Memory B cell (primary cell): ENCODE results near the gene PLEKHB1.

Experiments
- ATAC-seq: fragments of 150-1000 bp; cut with Tn5 transposase; 2 replicates; pipeline ENCODE4 v1.10.0; 2021; ENCODE audit warnings: low read depth, mild to moderate bottlenecking, moderate library complexity
- DNase-seq, 2 donors: peaks; one replicate each; pipeline ENCODE4 v3.0.0; 2022; ENCODE audit warnings: low spot score in 2 of 2
- H3K27ac Mint-ChIP-seq: one replicate; pipeline ENCODE4 v1.8.0; 2022; ENCODE audit warnings: mild to moderate bottlenecking, moderate library complexity, mixed read lengths
- H3K27me3 Mint-ChIP-seq: one replicate; pipeline ENCODE4 v1.8.0; 2022; ENCODE audit warnings: mixed read lengths
- H3K36me3 Mint-ChIP-seq: one replicate; pipeline ENCODE4 v1.8.0; 2022; ENCODE audit warnings: mild to moderate bottlenecking, mixed read lengths
- H3K4me1 Mint-ChIP-seq: one replicate; pipeline ENCODE4 v1.8.0; 2022; ENCODE audit warnings: mixed read lengths
- H3K4me3 Mint-ChIP-seq: one replicate; pipeline ENCODE4 v1.8.0; 2022; ENCODE audit warnings: mild to moderate bottlenecking, moderate library complexity, mixed read lengths
- H3K9me3 Mint-ChIP-seq: one replicate; pipeline ENCODE4 v1.8.0; 2022; ENCODE audit warnings: mixed read lengths

The PLEKHB1 gene

DNA sequence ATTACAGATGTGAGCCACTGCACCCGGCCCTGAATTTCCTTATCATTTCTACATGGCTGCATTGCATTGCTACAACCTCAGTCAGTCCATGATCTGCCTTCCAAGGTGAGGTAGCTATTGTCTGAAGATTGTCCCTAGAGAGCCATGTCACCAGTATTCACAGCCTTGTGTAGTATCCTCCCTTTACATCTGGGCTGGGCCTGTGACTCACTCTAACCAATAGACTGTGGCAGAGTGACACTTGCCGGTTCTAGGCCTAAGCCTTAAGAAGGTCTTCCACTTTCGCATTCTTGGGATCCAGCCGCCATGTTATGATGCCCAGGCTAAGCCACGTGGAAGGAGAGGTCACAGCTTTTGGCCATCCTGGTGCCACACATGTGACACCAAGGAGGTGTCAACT is 10.1 kb upstream of the PLEKHB1 start:
- H3K4me1 Mint-ChIP-seq, result no peaks in the 10 kb centered on the region
- H3K36me3 Mint-ChIP-seq, result no peaks in the 10 kb centered on the region
- no peak overlapping the region for H3K4me3 Mint-ChIP-seq
- peaks cover 4% of the 10 kb centered on the region for H3K27me3 Mint-ChIP-seq
- H3K27ac Mint-ChIP-seq, result no peak overlapping the region
- no peaks in the 10 kb centered on the region for H3K9me3 Mint-ChIP-seq
- ATAC-seq (no peak), DNase-seq (no peak)

DNA sequence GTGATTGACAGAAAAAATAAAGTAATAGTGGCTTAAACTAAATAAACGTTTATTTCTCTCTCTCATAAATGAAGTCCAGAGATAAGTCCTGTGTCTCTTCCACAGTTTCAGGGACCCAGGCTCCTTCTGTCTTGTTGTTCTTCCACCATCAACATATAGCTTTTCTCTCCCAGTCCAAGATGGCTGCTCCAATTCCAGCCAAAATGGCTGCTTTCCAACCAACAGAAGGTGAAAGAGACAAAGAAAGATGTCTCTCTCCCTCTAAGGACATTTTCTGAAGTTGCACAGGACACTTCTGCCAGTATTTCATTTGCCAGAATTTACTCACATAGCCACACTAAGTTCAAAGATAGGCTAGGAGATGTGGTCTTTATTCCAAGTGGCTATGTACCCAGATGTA is 9.4 kb upstream of the PLEKHB1 start:
- DNase-seq (no peak), ATAC-seq (no peak)
- Mint-ChIP-seq H3K27me3 (peaks cover 4% of the 10 kb centered on the region), H3K4me1 (no peaks in the 10 kb centered on the region), H3K4me3 (no peak overlapping the region), H3K36me3 (no peaks in the 10 kb centered on the region), H3K27ac (no peak overlapping the region), H3K9me3 (no peaks in the 10 kb centered on the region)

DNA sequence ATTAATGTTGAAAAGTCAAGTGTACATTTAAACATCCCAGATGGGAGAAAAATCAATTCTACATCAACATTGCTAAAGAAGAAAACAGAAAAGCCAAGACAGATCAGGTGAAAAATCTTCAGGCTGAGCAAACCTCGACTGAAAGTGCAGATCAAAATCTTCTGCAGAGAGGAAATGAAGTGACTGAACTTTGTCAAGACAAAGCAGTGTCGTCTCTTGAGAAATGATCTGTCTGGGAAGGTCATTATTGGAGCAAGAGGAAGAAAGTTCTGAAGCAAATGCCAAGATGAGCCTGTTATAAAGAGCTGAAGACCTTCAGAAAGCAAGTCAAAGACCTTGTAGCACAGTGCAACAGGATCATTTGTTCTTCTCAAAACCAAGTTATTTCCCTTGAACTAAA is 5.8 kb upstream of the PLEKHB1 start:
- Mint-ChIP-seq H3K4me1 (peaks cover 4% of the 10 kb centered on the region), H3K36me3 (no peaks in the 10 kb centered on the region), H3K9me3 (no peaks in the 10 kb centered on the region), H3K27ac (no peak overlapping the region), H3K27me3 (peaks cover 4% of the 10 kb centered on the region), H3K4me3 (no peak overlapping the region)
- ATAC-seq, result no peak
- no peak for DNase-seq

GRCh38 chr11:73641668-73642067 is 4.7 kb upstream of the PLEKHB1 start:
- Mint-ChIP-seq H3K4me1 (peaks cover 9% of the 10 kb centered on the region), H3K27me3 (peaks cover 4% of the 10 kb centered on the region), H3K4me3 (no peak overlapping the region), H3K9me3 (no peaks in the 10 kb centered on the region), H3K36me3 (no peaks in the 10 kb centered on the region), H3K27ac (no peak overlapping the region)
- ATAC-seq, result no peak
- DNase-seq, result no peak

DNA sequence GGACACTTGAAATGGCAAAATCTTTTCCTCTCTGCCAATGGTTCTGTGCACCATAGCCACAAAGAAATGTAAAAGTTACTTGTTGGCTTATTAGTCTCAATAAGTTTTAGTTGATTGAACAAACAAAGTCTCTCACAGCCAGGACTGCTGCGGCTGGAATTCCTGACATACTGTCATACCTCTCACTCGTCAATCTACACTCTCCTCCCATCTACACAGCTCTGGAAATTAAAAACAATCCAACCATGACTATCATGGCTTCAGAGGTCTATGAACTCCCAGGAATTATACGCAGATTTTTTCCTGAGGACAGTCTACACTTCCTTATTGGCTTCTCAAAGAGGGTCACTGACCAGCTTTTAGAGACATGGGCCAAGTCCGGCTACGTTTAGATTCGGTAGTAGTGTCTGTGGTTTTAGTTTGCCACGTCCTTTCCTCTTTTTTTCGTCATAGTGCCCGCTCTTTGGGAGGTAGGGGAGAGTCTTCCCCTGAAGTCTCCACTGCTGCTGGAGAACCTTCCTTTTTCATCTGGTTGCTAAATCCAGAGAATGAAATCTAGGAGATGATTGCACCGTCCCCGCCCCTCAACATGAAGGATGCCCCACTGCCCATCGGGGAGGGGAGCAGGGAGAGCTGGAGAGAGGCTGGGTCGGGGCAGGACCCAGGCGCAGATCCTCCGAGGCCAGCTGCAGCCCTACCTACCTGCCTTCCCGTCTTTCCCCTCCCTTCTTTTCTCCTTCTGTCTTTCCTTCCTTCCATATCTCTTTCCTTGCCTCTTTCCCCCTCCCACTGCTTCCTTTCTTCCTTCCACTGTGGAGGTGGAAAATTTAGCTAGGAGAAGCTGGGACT is 1.0 kb upstream of the PLEKHB1 start:
- H3K27me3 Mint-ChIP-seq, result peaks cover 3% of the 10 kb centered on the region
- H3K27ac Mint-ChIP-seq, result no peak overlapping the region
- no peaks in the 10 kb centered on the region for H3K9me3 Mint-ChIP-seq
- H3K4me1 Mint-ChIP-seq, result peaks cover 26% of the 10 kb centered on the region
- no peak overlapping the region for H3K4me3 Mint-ChIP-seq
- no peak for ATAC-seq
- DNase-seq, result no peak
- H3K36me3 Mint-ChIP-seq, result no peaks in the 10 kb centered on the region

GRCh38 chr11:73647459-73648100 is 1.2 kb downstream of the PLEKHB1 start:
- peak overlapping the region; percentile 74 for H3K27ac Mint-ChIP-seq
- H3K4me1 Mint-ChIP-seq, result peaks cover 26% of the 10 kb centered on the region
- no peaks in the 10 kb centered on the region for H3K27me3 Mint-ChIP-seq
- DNase-seq (peak; percentile 81 to 90), ATAC-seq (peak; percentile 98)
- H3K9me3 Mint-ChIP-seq, result no peaks in the 10 kb centered on the region
- no peaks in the 10 kb centered on the region for H3K36me3 Mint-ChIP-seq
- H3K4me3 Mint-ChIP-seq, result peak overlapping the region; percentile 82

DNA sequence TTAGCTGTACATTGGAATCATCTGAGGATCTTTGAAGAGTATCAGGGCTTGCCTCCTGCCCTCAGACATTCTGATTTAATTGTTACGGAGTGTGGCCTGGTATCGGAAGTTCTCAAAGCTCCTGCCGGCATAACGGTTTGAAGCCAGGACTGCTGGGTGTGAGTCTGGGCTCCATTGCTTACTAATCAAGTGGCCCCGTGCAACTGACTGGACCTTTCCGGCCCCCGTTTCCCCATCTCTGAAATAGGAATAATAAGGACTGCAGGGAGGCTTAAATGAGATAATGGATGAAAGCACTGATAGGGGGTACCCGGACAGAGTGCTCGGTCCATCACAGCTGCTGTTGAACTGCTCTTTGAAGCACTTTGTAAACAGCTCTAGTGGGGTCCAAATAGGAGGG is 1.7 kb downstream of the PLEKHB1 start:
- Mint-ChIP-seq H3K36me3 (no peaks in the 10 kb centered on the region), H3K4me3 (peak overlapping the region; percentile 82), H3K27ac (peak overlapping the region; percentile 74), H3K4me1 (peaks cover 26% of the 10 kb centered on the region), H3K9me3 (no peaks in the 10 kb centered on the region), H3K27me3 (no peaks in the 10 kb centered on the region)
- DNase-seq (no peak), ATAC-seq (no peak)

DNA sequence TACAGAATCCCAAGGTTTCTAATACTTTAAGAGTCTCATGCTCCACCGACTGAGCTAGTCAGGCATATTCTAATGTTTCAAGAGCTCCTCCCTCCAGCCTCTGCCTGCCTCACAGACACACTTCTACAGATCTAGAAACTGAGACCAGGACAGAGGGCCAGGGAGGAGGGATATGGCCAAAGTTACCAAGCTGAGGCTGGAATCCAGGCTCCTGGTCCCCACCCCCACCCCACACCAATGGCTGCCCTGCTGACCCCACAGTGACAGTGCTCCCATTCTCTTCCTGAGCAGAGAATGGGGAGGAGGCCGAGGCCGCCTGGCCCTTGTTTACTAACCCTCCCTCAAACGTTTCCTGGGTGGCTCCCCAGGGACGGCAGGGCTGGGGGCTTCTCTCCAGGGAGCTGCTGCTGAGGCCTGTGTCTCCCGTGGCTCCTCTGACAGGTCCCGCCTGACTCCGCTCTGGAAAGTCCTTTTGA is 2.2 kb downstream of the PLEKHB1 start:
- DNase-seq, result no peak
- Mint-ChIP-seq H3K27ac (no peak overlapping the region), H3K4me3 (peak overlapping the region; percentile 39), H3K36me3 (no peaks in the 10 kb centered on the region), H3K9me3 (no peaks in the 10 kb centered on the region), H3K4me1 (peaks cover 26% of the 10 kb centered on the region), H3K27me3 (no peaks in the 10 kb centered on the region)
- no peak for ATAC-seq

GRCh38 chr11:73649206-73649605 is 2.8 kb downstream of the PLEKHB1 start:
- H3K4me1 Mint-ChIP-seq, result peaks cover 26% of the 10 kb centered on the region
- ATAC-seq, result no peak
- no peaks in the 10 kb centered on the region for H3K36me3 Mint-ChIP-seq
- H3K4me3 Mint-ChIP-seq, result peak overlapping the region; percentile 27
- no peaks in the 10 kb centered on the region for H3K27me3 Mint-ChIP-seq
- DNase-seq, result no peak
- no peak overlapping the region for H3K27ac Mint-ChIP-seq
- H3K9me3 Mint-ChIP-seq, result no peaks in the 10 kb centered on the region

DNA sequence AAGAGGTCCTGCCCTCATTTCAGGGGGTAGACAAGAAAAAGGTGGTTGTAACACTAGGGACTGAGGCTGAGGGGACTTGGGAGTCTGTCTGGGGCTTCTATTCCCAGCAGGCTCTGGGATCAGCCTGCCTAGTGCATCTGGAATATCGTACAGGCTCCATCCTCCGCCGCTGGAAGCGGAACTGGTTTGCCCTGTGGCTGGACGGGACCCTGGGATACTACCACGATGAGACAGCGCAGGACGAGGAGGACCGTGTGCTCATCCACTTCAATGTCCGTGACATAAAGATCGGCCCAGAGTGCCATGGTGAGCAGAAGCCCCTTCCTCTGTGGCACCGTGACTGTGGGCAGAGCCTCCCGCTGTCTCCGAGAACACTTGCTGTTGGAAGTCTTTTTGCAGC is 4.0 kb downstream of the PLEKHB1 start:
- H3K36me3 Mint-ChIP-seq, result no peaks in the 10 kb centered on the region
- H3K9me3 Mint-ChIP-seq, result no peaks in the 10 kb centered on the region
- peaks cover 23% of the 10 kb centered on the region for H3K4me1 Mint-ChIP-seq
- no peaks in the 10 kb centered on the region for H3K27me3 Mint-ChIP-seq
- no peak overlapping the region for H3K27ac Mint-ChIP-seq
- DNase-seq, result no peak
- no peak overlapping the region for H3K4me3 Mint-ChIP-seq
- ATAC-seq, result no peak

DNA sequence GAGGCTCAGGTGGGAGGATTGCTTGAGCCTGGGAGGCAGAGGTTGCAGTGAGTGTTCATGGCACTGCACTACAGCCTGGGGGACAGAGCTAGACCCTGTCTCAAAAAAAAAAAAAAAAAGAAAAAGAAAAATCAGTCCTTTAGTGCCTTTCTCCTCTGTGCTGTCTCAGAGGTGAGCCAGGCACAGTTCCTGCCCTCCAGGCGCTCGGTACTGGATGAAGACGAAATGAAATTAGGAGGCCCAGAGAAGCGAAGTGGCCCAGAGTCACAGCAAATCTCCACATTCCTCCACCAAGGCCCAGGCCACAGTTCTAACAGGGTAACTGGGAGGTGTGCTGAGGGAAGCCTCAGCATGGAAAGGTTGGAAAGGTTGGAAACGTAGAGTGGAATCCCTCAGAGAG is 4.9 kb downstream of the PLEKHB1 start:
- ATAC-seq, result no peak
- no peaks in the 10 kb centered on the region for H3K9me3 Mint-ChIP-seq

GRCh38 chr11:73651661-73652045 is 5.3 kb downstream of the PLEKHB1 start:
- DNase-seq (no peak), ATAC-seq (no peak)
- Mint-ChIP-seq H3K9me3 (no peaks in the 10 kb centered on the region), H3K4me3 (no peak overlapping the region), H3K36me3 (peaks cover 5% of the 10 kb centered on the region), H3K27ac (no peak overlapping the region), H3K4me1 (peaks cover 18% of the 10 kb centered on the region), H3K27me3 (no peaks in the 10 kb centered on the region)

More for the DNA sequence above, 4.9 kb downstream of the PLEKHB1 start:
- Mint-ChIP-seq H3K27me3 (no peaks in the 10 kb centered on the region), H3K4me3 (no peak overlapping the region), H3K4me1 (peaks cover 18% of the 10 kb centered on the region), H3K27ac (no peak overlapping the region), H3K36me3 (peaks cover 4% of the 10 kb centered on the region)
- no peak for DNase-seq

DNA sequence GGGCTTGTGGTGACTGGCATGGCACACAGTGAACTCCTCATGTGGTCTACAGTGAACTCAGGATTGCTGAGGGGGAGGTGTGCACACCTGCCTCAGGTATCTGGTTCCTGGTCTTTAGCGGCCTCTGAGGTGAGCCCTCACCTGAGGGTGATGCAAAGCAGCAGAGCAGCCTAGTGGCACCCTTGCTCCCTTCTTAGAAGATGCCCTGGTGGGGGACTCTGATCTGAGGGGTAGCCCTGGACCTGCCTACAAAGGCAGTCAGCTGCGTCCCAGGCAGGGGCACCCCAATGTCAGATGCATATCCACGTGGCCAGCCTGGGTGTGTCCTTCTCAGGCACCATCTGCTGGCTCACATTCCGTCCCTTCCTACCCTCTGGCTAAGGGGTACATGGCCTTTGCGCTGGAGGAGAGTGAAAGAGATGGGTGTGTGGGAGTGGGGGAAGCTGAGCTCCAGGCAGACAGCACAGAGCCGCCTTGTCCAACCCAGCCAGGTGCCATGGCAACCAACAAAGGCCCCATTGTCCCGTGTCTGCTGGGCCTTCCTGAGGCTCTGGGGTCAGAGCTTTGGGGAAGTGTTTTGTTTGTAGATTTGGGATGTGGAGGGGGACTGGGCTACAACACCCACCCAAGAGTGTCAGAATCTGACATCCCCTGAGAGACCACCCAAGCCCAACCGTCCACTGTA is 5.8 kb downstream of the PLEKHB1 start:
- H3K4me3 Mint-ChIP-seq, result no peak overlapping the region
- ATAC-seq (no peak), DNase-seq (no peak)
- no peaks in the 10 kb centered on the region for H3K9me3 Mint-ChIP-seq
- H3K36me3 Mint-ChIP-seq, result peaks cover 5% of the 10 kb centered on the region
- H3K27ac Mint-ChIP-seq, result no peak overlapping the region
- peaks cover 13% of the 10 kb centered on the region for H3K4me1 Mint-ChIP-seq
- no peaks in the 10 kb centered on the region for H3K27me3 Mint-ChIP-seq

DNA sequence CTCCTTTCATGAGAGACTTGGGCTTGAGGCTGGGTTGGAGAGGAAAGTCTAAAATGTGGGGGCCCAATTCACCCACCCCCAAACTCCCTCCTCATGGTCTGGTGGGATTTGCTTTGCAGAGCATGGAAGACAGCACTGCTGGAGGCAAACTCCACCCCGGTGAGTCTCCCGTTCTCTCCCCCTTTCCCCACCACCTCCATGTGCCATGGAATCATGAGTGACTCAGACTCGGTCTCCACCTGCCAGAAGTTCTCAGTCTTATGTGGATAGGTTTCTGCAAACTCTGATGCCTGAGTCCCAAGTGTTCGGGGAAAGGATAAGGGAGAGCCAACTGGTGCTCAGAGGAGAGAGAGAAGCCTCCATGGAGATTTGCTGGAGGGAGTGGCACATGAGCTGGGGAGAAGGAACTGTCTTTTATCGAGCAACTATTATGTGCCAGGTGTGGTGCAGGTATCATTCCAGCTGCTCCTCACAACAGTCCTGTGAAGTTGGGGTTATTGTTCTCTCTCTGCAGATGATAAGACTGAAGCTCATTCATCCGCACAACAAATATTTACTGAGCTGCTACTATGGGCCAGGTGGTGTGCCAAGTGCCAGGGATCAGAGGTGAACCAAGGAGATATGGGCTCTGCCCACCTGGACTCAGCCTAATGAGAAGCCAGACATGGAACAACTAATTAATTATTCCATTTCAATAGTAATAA is 6.6 kb downstream of the PLEKHB1 start:
- Mint-ChIP-seq H3K9me3 (no peaks in the 10 kb centered on the region), H3K36me3 (peaks cover 5% of the 10 kb centered on the region), H3K4me1 (peaks cover 7% of the 10 kb centered on the region), H3K27me3 (no peaks in the 10 kb centered on the region), H3K4me3 (no peak overlapping the region), H3K27ac (no peak overlapping the region)
- ATAC-seq, result no peak
- no peak for DNase-seq
